Measurements from ENCODE around the gene PCP4.
"Not testable (repeated sequence)": the region's sequence is repeated elsewhere in the genome, so short reads cannot be mapped to it uniquely, and the experiment has no call there.

Gene PCP4

GRCh38 chr21:39866093-39866492 lies 1.1 kb upstream of the PCP4 start:
- no peak for DNase-seq (ENCODE audit: low read depth)

GRCh38 chr21:39869141-39869818 lies 2.0 kb downstream of the PCP4 start:
- DNase-seq (ENCODE audit: low read depth), result no peak

- no peak for DNase-seq (ENCODE audit: low read depth)
Measured at GRCh38 chr21:39873687-39874086, 6.4 kb downstream of the PCP4 start.

- DNase-seq (ENCODE audit: low read depth), result no peak
Measured at GRCh38 chr21:39874206-39874605, 7.0 kb downstream of the PCP4 start.

- no peak for DNase-seq (ENCODE audit: low read depth)
Measured at GRCh38 chr21:39874759-39875158, 7.5 kb downstream of the PCP4 start.

- DNase-seq (ENCODE audit: low read depth), result no peak
Measured at GRCh38 chr21:39881661-39882060, 14.4 kb downstream of the PCP4 start.

- DNase-seq (ENCODE audit: low read depth), result no peak
Measured at GRCh38 chr21:39882151-39882838, 15.1 kb downstream of the PCP4 start.

- no peak for DNase-seq (ENCODE audit: low read depth)
Measured at GRCh38 chr21:39882839-39883195, 15.6 kb downstream of the PCP4 start.

GRCh38 chr21:39885119-39885848 lies 18.0 kb downstream of the PCP4 start:
- DNase-seq (ENCODE audit: low read depth), result no peak

GRCh38 chr21:39888848-39889247 lies 21.6 kb downstream of the PCP4 start:
- DNase-seq (ENCODE audit: low read depth), result no peak

- DNase-seq (ENCODE audit: low read depth), result no peak
Measured at GRCh38 chr21:39891111-39891510, 23.9 kb downstream of the PCP4 start.

- DNase-seq (ENCODE audit: low read depth), result not testable (repeated sequence)
Measured at GRCh38 chr21:39891863-39892262, 24.6 kb downstream of the PCP4 start.

GRCh38 chr21:39900491-39900890 lies 33.3 kb downstream of the PCP4 start:
- DNase-seq (ENCODE audit: low read depth), result no peak

GRCh38 chr21:39900911-39901310 lies 33.7 kb downstream of the PCP4 start:
- no peak for DNase-seq (ENCODE audit: low read depth)

- no peak for DNase-seq (ENCODE audit: low read depth)
Measured at GRCh38 chr21:39902986-39903385, 35.7 kb downstream of the PCP4 start.

- DNase-seq (ENCODE audit: low read depth), result no peak
Measured at GRCh38 chr21:39904457-39904856, 37.2 kb downstream of the PCP4 start.

- DNase-seq (ENCODE audit: low read depth), result no peak
Measured at GRCh38 chr21:39908265-39908923, 41.2 kb downstream of the PCP4 start.

- no peak for DNase-seq (ENCODE audit: low read depth)
Measured at GRCh38 chr21:39911286-39912199, 44.3 kb downstream of the PCP4 start.

- DNase-seq (ENCODE audit: low read depth), result no peak
Measured at GRCh38 chr21:39913706-39914305, 46.6 kb downstream of the PCP4 start.

- DNase-seq (ENCODE audit: low read depth), result no peak
Measured at GRCh38 chr21:39915881-39916280, 48.6 kb downstream of the PCP4 start.

- no peak for DNase-seq (ENCODE audit: low read depth)
Measured at GRCh38 chr21:39918558-39918957, 51.3 kb downstream of the PCP4 start.

Data from EH (cell line).